Fibroblast of villous mesenchyme (primary cell): ENCODE measurements around the gene ACTR1B. TPM values are rescaled to one million over a fixed set of nuclear protein-coding genes. Genes with fewer than 3 reads are reported as not detected.
A peak's percentile ranks its signal among the peaks of the same experiment; 100 is the strongest.
"Not testable (repeated sequence)": the region's sequence is repeated elsewhere in the genome, so short reads cannot be mapped to it uniquely, and the experiment has no call there.

Experiments
- DNase-seq: peaks from one replicate; pipeline ENCODE4 v3.0.0-alpha.2; 2010; ENCODE audit warnings: low read depth
- H3K4me3 ChIP-seq: 2 replicates; pipeline ENCODE4 v1.5.1; 2011; ENCODE audit warnings: low read depth, mild to moderate bottlenecking, low read length
- total RNA-seq: library from RNA; depleted of rRNA; stranded (reverse); fragments of >200 nt; gene quantifications from 2 replicates; pipeline ENCODE4 v1.2.3, GENCODE V29; 2012
- TF ChIP-seq, protein P1 (sequence below): IDR thresholded peaks from 2 replicates; pipeline ENCODE4 v1.5.1; 2012; ENCODE audit warnings: low read depth, mild to moderate bottlenecking, low read length; ENCODE audit not compliant: insufficient read depth

Gene ACTR1B
- total RNA-seq, 1 donor = 70.4 TPM

DNA sequence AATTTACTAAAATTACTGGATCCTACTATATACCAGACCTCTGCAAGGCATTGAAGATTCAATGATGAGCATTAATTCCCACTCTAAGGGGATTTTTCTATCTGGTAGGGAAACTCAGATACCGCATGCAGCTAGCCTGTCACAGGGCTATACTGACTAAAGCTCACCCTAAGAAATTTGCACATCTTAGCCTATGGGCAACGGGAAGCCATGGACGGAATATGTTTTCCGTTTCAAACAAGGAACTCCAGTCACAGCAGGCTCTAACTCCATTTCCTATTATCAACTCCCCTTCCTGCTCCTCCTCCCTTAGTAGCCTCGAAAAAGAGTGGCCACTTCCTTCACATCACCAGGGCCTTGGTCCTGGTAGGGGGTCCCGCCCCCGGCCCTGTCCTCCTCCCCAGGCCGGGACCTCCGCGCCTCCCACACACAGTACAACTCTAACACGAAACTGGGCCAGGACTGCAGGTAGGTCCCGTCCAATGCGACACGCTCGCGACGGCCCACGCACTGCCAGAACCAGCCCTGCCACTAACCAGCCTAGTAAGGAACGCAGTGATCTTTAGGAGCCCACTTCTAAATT is 18.6 kb downstream of the ACTR1B start:
- DNase-seq = no peak
- peak overlapping the region; percentile 98 for H3K4me3 ChIP-seq
- TF ChIP-seq, protein P1, sequence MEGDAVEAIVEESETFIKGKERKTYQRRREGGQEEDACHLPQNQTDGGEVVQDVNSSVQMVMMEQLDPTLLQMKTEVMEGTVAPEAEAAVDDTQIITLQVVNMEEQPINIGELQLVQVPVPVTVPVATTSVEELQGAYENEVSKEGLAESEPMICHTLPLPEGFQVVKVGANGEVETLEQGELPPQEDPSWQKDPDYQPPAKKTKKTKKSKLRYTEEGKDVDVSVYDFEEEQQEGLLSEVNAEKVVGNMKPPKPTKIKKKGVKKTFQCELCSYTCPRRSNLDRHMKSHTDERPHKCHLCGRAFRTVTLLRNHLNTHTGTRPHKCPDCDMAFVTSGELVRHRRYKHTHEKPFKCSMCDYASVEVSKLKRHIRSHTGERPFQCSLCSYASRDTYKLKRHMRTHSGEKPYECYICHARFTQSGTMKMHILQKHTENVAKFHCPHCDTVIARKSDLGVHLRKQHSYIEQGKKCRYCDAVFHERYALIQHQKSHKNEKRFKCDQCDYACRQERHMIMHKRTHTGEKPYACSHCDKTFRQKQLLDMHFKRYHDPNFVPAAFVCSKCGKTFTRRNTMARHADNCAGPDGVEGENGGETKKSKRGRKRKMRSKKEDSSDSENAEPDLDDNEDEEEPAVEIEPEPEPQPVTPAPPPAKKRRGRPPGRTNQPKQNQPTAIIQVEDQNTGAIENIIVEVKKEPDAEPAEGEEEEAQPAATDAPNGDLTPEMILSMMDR = no peak

DNA sequence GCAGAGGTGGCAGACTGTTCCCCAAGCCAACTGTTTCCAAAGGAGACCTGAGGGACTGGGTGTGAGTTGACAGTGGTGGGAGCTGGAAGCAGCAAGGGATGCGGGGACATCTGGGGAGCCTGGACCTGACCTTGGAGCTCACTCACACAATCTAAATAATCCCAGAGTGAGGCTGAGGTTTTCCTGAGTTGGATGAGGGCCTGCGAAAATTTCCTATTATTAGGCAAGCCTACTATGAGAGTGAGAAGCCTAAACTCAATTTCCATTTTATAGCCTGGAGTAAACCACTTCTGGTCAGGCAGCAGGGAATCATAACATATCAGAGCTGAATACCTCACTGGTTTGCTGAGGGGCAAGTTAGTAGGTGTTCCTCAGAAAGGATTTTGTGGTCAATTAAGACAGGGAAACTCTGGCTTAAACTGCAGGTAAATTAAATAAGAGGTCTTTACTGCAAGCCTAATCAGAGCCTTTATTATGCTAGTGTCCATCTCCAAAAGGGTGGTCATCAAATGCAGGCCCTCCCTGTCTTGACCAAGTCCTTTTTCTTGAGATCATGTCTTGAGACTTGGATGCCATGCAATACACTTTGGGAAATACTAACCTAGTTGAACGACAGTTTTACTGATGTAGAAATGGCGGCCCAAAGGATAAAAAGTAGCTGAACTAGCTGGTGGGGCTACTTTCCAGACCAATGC is 19.7 kb downstream of the ACTR1B start:
- no peak overlapping the region for H3K4me3 ChIP-seq
- TF ChIP-seq, protein P1 = no peak
- no peak for DNase-seq

DNA sequence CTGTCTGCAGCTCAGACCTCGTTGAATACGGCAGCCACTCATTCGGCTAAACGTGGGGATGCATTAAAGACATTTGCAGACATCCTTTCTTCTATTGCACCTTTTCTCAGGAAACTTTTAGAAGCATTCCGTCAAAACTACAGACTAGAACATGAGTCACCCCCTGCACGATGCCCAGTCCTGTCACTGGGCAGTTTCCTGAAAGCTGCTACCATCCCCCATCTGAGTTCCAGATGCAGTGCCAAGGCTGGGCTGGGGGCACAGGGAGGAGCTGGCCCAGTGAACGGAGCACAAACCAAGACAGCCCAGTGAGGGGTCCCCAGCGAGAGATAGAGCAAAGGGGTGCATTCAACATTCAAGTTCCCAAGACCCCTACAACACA is 37.8 kb downstream of the ACTR1B start:
- DNase-seq, H3K4me3 ChIP-seq: not testable (repeated sequence)

DNA sequence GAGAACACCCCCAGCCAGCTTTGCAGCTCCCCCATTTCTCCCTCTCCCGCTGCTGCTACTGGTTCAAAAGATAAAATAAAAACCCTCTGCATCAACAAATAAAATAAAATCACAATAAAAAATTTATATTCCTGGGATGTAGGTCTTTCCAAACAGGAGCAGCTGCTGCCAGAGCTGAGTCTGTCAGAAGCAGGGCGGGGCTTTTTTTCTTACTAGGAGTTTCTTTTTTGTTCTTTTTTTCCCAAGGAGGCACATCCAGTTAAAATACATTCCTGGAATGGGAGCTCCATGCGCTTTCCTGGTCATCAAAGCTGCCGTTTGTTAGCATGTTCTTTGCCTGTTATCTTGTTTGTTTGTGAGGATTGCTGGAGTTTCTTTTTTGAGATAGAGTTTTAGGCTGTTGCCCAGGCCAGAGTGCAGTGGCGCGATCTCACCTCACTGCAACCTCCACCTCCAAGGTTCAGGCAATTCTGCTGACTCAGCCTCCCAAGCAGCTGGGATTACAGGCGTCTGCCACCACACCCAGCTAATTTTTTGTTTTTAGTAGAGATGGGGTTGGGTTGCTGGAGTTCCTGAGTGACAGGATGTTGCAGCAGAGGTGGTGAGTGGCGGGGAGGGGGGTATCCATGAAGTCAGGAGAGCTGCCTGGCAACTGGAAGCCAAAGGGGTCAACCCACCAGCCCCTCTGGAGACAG is 38.3 kb downstream of the ACTR1B start:
- not testable (repeated sequence) for DNase-seq, H3K4me3 ChIP-seq

DNA sequence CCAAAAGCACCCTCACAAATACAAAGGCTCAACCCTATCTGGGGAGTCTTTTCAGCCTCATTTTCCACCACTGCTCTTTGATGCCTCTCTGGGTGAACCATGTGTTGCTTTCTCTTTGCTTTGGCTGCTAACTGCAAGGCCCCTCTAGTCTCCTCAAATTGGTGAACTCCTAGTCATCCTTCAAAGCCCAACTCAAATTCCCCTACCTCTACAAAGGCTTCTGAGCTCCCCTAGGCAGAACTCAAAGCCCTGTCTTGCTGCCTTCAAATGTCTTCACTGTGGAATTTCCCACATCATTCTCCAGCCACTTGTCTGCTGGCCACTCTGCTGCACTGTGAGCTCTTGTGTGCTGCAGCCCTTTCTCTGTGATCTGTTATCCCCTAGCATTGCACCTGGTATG is 40.9 kb downstream of the ACTR1B start:
- not testable (repeated sequence) for DNase-seq, H3K4me3 ChIP-seq

DNA sequence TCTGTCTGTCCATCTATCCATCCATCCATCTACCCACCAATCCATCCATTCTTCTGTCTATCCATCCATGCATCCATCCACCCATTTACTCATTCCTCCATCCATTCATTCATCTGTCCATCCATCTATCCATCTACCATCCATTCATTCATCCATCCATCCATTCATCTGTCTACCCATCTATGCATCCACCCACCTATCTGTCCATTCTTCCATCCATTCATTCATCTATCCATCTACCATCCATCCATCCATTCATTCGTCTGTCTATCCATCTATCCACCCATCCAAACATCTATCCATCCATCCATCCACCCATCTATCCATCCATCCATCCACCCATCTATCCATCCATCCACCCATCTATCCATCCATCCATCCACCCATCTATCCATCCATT is 43.4 kb downstream of the ACTR1B start:
- H3K4me3 ChIP-seq, DNase-seq: not testable (repeated sequence)

DNA sequence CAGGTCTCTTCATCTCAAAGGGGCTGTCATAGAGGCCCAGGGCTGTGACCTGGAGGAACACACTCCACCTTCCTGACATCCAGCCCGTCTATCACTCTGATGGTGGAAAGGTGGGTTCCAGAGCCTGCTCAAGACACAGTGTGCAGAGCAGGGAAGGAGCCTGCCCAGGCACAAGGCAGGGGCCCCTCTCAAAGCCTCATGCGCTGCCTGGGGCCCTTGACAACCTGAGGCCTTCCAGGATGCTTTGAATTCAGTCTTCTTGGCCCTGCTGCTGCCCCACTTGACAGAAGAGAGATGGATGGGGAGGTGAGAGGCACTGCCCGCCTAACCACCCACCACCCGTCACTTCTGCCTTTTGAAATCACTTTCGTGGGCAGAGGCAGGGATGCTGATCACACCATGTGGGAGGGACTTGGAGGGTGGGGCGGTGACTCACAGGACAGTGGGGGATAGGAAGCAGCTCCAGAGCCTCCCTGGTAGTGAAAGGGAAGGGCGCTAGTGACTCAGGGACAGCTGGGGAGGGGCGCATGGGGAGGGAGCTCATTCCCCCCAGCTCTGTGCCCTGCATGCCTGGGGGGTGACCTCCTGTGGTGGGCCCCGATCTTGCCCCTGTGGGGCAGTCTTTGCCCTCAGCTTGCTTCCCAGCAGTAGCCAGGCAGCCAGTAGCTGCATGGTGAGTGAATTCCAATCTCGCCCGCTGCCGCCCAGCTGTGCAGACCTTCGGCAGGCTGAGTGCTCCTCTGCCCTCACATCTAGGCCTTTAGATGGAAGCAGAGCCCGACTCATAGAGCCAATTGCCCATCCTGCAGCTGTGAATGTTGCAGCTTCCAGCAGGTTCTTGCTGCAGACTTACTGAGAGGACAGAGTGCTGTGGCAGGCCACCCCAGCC is 44.7 kb downstream of the ACTR1B start:
- not testable (repeated sequence) for H3K4me3 ChIP-seq, DNase-seq

DNA sequence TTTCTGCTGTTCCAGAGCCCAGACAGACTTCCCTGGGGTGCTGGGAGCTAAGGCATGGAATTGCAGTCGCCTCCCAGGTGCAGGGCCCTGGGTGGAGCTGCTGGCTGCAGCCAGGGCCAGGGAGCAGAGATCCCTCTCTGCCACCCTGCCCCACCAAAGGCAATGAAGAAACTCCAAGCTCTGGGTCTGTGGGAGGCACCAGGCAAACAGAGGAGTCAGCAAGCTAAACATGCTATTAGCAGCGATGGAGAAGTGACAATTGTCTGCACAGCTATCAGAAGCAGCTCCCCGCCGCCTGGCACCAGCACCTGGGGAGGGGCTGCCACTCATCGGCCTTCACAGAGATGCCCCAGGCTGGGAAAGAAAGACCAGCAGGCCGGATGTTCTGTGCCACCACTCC is 45.9 kb downstream of the ACTR1B start:
- no peak overlapping the region for H3K4me3 ChIP-seq
- TF ChIP-seq, protein P1 = no peak
- no peak for DNase-seq

DNA sequence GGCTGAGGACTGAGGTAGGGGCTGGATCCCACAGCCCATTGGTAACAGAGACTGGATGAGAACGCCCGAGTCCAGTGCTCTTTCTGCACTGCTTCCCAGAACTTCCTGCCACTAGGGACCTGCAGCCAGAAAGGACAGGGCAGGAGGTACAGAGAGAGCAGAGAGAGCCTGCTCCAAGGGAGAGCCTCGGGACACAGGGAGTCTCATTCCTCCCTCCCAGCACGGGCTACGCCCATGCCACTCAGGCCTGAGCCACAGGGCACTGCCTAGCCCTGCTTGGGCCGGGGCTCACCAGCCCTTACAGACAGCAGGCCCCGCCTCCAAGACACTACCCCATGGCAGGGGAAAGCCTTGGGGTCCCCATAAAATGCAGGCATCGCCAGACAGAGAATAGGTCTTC is 48.1 kb downstream of the ACTR1B start:
- not testable (repeated sequence) for DNase-seq, H3K4me3 ChIP-seq

DNA sequence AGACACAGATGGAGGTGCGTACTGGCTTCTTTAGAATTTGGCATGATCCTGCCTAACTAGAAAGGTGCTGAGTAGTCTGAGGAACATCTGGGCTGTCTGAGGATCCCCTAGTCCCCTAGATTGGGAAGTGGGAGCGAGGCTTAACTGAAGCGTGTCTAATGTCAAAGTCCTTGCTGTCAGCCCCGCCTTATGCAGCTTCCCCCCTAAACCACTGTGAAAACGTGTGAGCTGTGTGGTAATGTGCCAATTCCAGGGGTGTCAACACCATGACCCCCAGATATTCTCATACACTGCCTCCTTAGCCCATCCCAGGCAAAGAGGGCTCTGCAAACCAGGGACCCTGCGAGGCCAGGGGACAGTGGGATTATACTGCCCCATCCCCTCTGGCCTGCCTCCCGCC is 51.9 kb downstream of the ACTR1B start:
- not testable (repeated sequence) for H3K4me3 ChIP-seq, DNase-seq

DNA sequence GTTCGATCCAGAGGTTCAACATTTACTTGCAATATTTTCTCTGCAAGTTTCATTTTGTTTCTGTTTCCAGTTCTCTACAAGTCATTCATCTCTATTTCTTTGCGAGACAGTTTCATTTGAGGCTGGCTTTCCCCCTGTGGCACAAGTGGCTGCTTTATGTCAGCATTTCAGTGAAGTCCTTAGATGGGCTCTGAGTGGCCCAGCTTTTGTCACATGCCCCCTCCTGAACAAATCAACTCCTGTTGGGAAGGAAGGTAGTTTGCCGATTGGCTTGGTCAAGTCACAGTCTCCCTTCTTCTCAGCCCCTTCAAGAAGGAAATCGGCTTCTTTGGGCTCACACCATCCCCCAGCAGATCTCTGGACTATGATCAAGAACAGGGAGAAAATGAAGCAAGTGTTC is 55.1 kb downstream of the ACTR1B start:
- DNase-seq, H3K4me3 ChIP-seq: not testable (repeated sequence)
